ENCODE data around the gene CREB3L1. TPM values are rescaled to one million over a fixed set of nuclear protein-coding genes. Genes with fewer than 3 reads are reported as not detected.

CREB3L1 gene
- total RNA-seq, 6 donors from 2014 or later = 19.9 to 66.8 (median 38.7) TPM

DNA sequence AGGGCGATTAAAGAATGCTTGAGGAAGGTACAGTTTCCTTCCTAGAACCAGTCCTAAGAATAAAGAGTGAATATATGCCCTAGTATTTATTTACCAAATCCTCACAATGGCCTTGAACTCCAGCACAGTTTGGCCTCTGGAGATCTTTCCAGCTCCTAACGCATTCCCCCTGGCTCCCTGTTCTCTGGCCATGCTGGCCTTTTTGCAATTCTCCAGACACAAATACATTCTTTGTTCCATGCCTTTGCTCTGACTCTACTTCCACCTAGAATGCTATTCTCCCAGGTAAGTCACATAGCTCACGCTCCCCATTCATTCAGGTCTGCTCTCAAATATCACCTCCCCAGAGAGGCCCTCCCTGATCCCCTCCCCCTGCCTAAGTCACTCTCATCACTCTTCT, 66.1 kb downstream of the CREB3L1 start:
- H3K36me3 ChIP-seq = no peaks in the 10 kb centered on the region
- TF ChIP-seq EP300 (IDR thresholded peaks at IDR 0.05) (no peak), POLR2AphosphoS5 (IDR thresholded peaks at IDR 0.05) (no peak), POLR2A (IDR thresholded peaks at IDR 0.05) (no peak)
- TF ChIP-seq, protein P1, sequence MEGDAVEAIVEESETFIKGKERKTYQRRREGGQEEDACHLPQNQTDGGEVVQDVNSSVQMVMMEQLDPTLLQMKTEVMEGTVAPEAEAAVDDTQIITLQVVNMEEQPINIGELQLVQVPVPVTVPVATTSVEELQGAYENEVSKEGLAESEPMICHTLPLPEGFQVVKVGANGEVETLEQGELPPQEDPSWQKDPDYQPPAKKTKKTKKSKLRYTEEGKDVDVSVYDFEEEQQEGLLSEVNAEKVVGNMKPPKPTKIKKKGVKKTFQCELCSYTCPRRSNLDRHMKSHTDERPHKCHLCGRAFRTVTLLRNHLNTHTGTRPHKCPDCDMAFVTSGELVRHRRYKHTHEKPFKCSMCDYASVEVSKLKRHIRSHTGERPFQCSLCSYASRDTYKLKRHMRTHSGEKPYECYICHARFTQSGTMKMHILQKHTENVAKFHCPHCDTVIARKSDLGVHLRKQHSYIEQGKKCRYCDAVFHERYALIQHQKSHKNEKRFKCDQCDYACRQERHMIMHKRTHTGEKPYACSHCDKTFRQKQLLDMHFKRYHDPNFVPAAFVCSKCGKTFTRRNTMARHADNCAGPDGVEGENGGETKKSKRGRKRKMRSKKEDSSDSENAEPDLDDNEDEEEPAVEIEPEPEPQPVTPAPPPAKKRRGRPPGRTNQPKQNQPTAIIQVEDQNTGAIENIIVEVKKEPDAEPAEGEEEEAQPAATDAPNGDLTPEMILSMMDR (IDR thresholded peaks at IDR 0.05) = no peak
- 78 to 81% methylated on average over 3 of the region's 3 CpGs for WGBS, 2 donors
- H3K4me1 ChIP-seq = peaks cover 52 to 86% (median 69%) of the 10 kb centered on the region in 4 donors
- ATAC-seq (ENCODE audit: low FRiP score in 2 of 2) (no peak), DNase-seq (no peak)
- H3K4me3 ChIP-seq = no peak overlapping the region
- H3K27ac ChIP-seq = peak overlapping the region in 2 of 4 donors; percentile 84 to 90
- H3K27me3 ChIP-seq = no peaks in the 10 kb centered on the region
- no peaks in the 10 kb centered on the region for H3K9me3 ChIP-seq

DNA sequence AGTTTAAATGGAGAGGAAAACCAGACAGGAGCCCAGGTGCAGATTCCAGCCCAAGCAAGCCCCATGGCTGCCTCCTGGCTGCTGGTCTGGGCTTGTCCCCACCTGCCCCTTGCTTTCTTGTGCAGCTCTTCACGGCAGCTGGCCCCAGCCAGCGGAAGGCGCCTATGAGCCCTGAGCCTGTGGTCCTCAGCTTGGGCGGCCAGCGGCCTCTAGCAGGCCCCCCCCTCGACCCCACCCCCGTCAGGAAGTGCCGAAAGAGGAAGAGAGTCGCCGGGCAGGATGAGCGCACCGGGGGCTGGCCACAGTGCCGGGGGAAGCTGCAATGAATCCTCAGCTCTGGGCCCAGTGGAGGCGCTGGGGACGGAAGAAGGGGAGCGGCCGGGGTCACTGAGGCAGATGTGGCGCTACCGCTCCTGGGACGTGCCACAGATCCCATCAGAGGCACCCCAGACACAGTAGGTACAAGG, 67.7 kb downstream of the CREB3L1 start:
- Histone ChIP-seq H3K36me3 (no peaks in the 10 kb centered on the region), H3K27ac (peak overlapping the region; percentile 70 to 90 (median 85)), H3K27me3 (no peaks in the 10 kb centered on the region), H3K9me3 (no peaks in the 10 kb centered on the region), H3K4me1 (peaks cover 47 to 86% (median 69%) of the 10 kb centered on the region in 4 donors), H3K4me3 (peak overlapping the region; percentile 26 to 84 (median 58))
- DNase-seq (peak; percentile 75 to 86), ATAC-seq (ENCODE audit: low FRiP score in 2 of 2) (peak; percentile 41 to 42)
- WGBS, 2 donors = 27 to 40% methylated on average over 13 to 17 of the region's 20 CpGs
- TF ChIP-seq, protein P1 (IDR thresholded peaks at IDR 0.05) = no peak
- TF ChIP-seq EP300 (IDR thresholded peaks at IDR 0.05) (no peak), POLR2AphosphoS5 (IDR thresholded peaks at IDR 0.05) (peak in 1 of 2 donors; percentile 62), POLR2A (IDR thresholded peaks at IDR 0.05) (peak in 1 of 4 donors; percentile 57)

DNA sequence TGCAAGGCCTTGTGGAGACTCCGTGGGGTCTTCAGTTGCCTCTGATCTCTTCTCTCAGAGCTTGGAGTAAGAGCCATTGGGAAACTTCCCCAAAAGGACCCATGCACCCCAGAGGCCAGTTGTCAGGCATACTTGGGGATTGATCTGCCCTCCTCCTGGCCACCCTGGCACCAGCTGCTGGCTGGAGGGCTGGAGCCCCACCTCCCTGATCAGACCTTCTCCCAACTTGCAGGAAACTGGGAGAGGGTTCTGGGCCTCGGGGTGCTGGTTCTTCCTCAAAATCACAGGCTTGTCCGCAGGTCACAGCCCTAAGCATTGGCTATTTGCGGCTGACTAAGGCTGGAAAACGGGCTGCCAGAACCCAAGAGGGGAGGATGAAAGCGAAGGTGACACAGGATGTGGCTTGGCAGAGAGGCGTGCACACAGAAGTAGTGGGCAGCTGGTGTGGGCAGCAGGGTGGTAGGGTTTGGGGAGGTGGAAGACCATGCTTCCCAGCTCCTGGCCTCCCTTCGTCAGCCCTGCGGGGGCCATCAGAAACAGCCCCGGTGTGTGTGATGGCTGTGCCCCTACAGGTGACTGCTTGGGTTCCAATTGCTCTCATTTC, 68.5 kb downstream of the CREB3L1 start:
- 48 to 70% methylated on average over 8 to 10 of the region's 10 CpGs for WGBS, 2 donors
- H3K27ac ChIP-seq = peak overlapping the region; percentile 70 to 90 (median 85)
- H3K36me3 ChIP-seq = no peaks in the 10 kb centered on the region
- peak overlapping the region; percentile 26 to 84 (median 58) for H3K4me3 ChIP-seq
- ATAC-seq (ENCODE audit: low FRiP score in 2 of 2) (peak in 1 of 2 donors; percentile 11), DNase-seq (no peak)
- TF ChIP-seq, protein P1 (IDR thresholded peaks at IDR 0.05) = no peak
- TF ChIP-seq EP300 (IDR thresholded peaks at IDR 0.05) (no peak), POLR2AphosphoS5 (IDR thresholded peaks at IDR 0.05) (no peak)
- H3K9me3 ChIP-seq = no peaks in the 10 kb centered on the region
- H3K4me1 ChIP-seq = peaks cover 44 to 88% (median 69%) of the 10 kb centered on the region in 4 donors
- H3K27me3 ChIP-seq = no peaks in the 10 kb centered on the region

DNA sequence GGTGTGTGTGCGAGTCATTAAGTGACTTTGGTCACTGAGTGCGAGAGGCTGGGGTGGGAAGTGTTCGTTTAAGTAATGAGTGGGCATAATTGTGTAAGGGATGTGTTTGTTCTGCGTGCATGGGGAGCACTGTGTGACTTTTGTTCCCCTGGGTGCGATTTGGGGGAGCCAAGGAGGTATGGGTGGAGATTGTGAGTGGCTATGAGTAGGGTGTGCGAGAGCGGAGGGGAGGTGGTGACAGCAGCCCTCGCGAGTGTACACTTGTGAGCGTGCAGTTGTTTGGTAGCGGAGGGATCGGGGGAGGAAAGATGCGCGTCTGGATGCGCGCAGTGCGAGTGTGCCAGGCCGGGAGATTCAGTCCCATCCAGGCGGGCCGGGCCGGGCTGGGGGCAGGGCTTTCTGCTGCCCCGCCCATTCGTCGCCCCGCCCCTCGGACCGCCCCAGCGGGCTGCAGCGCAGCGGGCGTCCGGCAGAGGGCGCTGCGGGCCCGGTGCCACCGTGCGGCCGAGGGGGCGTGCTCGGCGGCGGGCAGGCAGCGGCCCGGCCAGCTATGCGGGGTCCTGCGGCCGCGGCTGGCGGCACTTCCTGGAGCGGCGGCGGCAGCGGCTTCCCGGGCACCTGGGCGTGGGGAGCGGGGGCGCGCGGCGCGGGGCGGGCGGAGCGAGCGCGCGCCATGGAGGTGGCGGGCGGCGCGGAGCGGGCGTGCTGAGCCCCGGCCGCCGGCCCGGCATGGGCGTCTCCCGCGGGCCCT, 69.6 kb downstream of the CREB3L1 start, which contains the start of gene DGKZ:
DGKZ (plus strand) TSS at position 578 of the 751 bp plus-strand sequence. CDS start 197 bp downstream, outside the sequence.
- peak within 1 kb of the TSS; percentile 75 to 90 (median 85) for H3K27ac ChIP-seq

More for the DNA sequence above, 69.6 kb downstream of the CREB3L1 start, which contains the start of gene DGKZ:
- Histone ChIP-seq H3K4me1 (peaks cover 44 to 92% (median 69%) of the 10 kb centered on the region in 4 donors), H3K4me3 (peak within 1 kb of the TSS; percentile 44 to 95 (median 72)), H3K27me3 (no peaks in the 10 kb centered on the region), H3K36me3 (no peaks in the 10 kb centered on the region), H3K9me3 (no peaks in the 10 kb centered on the region)
- peak; percentile 94 to 98 for DNase-seq
- ATAC-seq (ENCODE audit: low FRiP score in 2 of 2) = peak; percentile 95 to 96
- WGBS, 2 donors = 8 to 33% methylated on average over 22 to 26 of the region's 80 CpGs
- TF ChIP-seq EP300 (IDR thresholded peaks at IDR 0.05) = no peak
- TF ChIP-seq POLR2AphosphoS5 (IDR thresholded peaks at IDR 0.05) = peak; percentile 49 to 62
- TF ChIP-seq, protein P1 (IDR thresholded peaks at IDR 0.05) = peak; percentile 98 to 100 (median 100)
- peak in 1 of 4 donors; percentile 45 for TF ChIP-seq POLR2A (IDR thresholded peaks at IDR 0.05)

Data from upper lobe of left lung (tissue), 6 donors.